Stimulated activated CD4-positive, alpha-beta T cell treated with anti-CD3 and anti-CD28 coated beads, Interleukin-1b, Interleukin-23, amount 100 ng/mL, for 24 hours (primary cell): ENCODE results near the gene OGT.

Experiments
- DNase-seq, 4 experiments: peaks; one replicate each; pipeline ENCODE4 v3.0.0-alpha.2; 2020; ENCODE audit warnings: low read depth in 4 of 4, low spot score in 1 of 4

The OGT gene

DNA sequence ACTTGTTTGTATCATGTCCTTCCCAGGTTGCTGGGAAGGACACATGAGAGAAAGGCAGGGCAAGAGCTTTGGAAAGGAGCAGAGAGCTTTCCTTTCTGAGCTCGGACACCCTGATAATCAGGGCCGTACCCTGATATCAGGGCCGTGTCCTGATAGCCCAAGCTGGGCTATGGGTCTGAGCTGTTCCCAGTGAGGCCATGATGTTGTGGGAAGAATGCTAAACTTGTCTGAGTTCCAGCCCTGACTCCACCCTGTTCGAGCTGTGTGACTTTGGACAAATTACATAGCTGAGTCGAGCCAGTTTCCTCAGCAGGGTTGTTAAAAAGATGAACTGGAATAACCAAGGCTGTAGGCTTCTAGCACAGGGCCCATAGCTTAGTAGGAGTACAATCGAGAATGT lies 88.7 kb downstream of the OGT start:
- DNase-seq: no peak

DNA sequence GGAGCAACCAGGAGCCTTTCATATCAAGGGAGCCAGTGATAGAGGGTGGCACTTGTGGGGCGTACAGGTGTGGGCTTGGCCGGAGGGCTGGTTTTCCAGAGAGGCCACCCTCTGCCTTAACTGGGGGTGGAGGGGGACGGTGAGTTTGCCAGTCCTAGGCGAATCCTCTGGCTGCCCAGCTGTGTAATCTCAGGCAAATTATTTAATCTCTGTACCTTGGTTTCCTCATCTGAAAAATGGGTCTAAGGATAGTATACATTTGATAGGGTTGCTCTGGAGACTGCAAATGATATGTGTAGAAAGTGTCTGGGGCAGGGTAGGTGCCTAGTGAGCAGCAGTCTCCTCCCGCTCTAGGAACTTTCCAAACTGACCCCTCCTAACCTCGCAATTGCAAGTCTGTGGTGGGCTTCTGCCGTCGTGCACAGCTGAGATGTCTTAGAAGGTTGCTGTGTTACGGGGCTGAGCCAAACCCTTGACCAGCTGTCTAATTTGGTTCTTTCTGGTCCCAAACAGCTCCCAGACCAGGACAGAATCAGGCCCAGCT lies 89.2 kb downstream of the OGT start:
- DNase-seq: no peak

DNA sequence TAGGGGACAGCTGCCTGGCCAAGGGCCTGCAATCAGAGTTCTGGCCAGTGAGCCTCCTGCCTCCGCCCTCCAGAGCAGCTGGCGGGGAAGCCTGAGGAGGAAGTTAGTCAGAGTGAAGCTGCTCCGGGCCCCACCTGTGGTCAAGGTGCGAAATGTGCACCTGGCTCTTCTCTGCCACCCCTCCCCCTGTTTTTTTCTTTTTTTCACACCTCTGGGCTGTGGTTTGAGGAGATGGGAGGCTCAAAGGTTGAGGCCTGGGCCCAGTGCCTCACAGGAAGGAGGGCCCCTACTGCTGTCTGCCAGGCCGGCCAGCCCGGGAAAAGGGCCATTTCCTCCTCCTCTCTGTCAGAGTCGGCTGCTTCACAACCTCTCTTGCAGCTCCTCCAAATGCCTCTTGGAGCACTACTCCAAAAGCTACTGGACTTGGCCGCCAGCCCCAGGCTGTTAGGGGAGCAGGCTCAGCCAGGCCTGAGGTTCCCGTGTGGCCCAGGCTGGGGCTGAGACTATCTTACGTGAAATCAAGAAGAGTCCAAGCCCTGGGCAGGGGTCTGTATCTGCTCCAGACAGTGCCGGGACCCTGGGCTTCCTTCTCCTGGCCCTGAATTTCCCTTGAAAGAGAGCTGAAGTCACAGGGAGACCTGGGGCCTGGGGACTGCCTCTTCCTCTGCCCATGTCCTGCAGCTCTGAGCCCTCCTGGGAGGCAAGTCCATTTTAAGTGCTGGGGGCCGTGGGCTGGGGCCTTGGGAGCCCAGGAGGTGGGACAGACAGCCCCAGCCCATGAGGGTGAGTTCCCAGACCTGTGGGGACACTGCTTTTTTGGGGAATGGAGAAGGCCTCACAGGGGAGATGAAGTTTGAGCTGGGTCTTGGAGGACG lies 89.9 kb downstream of the OGT start:
- peak; percentile 24 to 58 (median 34) for DNase-seq

DNA sequence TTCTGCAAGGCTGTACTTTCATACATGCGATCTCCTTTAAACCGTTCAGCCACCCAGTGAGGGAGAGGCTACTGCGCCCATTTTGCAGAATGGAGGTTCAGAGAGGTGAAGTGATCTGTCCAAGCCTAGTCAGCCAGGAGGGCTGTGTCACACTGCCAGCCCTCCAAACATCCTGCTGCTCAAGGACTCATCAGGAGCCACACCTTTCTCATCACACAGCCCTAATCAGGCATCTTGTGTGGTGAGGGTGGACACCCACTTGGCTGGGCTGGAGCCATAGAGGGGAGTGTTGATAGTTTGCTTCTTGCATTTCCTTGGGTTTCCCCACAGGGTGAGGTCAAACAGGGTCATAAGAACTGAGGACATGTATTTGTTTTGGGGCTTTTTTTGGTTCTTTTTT lies 90.8 kb downstream of the OGT start:
- DNase-seq: no peak

DNA sequence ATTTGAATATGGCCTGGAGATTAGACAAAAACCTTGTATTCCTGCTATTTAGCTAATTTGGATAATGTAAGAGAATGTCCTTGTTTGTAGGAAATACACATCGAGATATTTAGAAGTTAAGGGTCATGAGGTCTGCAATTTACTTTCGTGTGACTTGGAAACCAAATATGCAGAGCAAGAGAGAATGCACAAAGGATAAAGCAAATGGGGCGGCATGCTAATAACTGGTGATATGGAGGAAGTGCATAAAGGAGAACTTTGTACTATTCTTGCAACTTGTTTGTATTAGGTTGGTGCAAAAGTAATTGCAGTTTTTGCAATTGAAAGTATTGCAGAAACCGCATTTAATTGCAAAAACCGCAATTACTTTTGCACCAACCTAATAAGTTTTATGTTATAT lies 92.6 kb downstream of the OGT start:
- no peak for DNase-seq
